Occipital lobe (tissue), 2 donors: ENCODE data around the gene RASA1. TPM values are rescaled to one million over a fixed set of nuclear protein-coding genes. Genes with fewer than 3 reads are reported as not detected.

Experiments used
- DNase-seq: peaks from one replicate; lab custom pipeline; 2025; lab: John Stamatoyannopoulos, UW
- total RNA-seq: library from RNA; depleted of rRNA; stranded (reverse); fragments of >200 nt; gene quantifications from one replicate; pipeline ENCODE4 v1.2.3, GENCODE V29; 2014

Gene RASA1
- total RNA-seq, 1 donor from 2014 or later, result 73.2 TPM

DNA sequence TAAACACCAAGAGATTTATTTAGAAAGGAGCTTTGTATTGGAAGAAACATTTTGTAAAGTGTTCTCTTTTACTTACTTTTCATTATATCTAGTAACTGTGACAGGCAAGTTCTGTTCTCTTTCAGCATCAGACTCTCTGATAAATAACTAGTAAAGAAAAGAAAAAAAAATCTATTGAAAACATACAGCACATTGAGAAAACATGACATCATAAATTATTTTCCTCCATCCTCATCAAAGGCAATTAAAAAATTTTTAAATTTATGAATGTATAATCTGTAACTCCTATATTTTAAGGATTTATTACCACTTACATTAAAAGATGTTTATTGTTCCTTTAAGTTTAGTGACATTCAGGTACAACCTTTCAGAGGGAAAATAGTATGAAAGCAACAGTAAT lies 133.9 kb downstream of the RASA1 start:
- no peak for DNase-seq

- no peak for DNase-seq
These were observed 135.7 kb downstream of the RASA1 start for GRCh38 chr5:87403409-87403808.

- DNase-seq, result no peak
These were observed 136.2 kb downstream of the RASA1 start for GRCh38 chr5:87403899-87404298.

GRCh38 chr5:87404359-87404758 lies 136.7 kb downstream of the RASA1 start:
- DNase-seq, result no peak

DNA sequence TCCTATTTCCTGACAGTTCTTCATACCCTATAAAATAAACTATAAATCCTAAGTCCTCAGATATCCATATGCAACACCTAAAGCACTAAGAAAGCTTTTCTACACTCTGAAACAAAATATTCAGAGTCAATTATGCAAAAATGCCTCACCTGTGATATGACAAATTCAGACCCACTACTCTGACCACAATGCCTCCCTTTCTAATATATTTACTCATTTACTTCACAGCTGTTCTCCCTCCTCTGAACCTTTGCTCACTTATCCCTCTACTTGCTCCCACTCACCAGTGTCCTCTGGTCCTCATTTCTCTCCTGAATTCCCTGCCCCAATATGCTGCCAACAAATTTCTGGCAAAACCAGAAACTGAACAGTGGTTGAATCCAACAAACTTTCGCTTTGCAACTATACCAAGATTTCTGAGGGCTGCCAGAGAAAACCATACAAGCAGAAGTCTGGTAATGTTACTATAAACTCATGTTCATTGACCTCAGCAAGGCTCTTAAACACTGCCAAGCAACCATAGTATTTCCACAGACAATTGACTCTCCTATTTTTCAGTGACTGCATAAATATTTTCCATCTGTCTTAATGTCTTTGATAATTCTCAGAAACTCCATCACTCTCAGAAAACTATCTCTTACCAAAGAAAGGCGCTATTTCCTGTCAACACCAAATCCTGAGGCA lies 137.9 kb downstream of the RASA1 start:
- DNase-seq, result no peak

DNA sequence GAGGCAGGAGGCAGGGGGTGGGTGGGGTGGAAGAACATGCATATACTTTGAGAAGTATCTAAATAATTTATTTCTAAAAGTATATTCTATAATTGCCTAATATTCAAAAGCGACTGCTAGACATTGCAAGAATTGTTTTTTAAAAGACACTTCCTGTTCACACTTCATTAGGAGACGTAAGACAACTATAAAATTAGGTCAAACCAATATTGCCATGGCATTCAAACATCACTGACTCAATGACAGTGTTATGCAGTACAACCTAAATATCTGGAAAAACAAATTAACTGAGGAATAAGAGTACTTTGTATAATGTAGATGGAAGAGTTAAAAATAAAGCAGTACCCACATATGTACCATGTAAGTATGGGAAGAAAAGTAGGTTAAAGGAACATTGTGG lies 140.5 kb downstream of the RASA1 start:
- DNase-seq, result no peak

DNA sequence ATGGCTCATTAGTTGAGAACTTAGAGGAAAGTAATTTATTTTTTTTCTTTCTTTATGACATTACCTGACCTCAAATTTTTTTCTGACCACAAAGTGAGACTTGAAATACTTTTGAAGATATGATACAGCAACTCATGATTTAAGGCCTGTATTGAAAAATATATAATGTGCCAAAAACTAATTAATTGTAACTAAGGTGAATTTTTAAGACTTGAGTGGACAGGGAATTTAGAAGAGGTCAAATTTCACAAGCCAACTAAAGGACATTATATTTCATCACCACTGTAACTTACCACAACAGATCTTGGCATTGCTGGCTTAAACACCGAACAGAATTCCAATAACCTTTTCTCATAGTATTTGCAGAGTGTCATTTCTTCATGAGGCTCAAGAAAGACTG lies 143.2 kb downstream of the RASA1 start:
- no peak for DNase-seq

- no peak for DNase-seq
These were observed 143.9 kb downstream of the RASA1 start for GRCh38 chr5:87411586-87411972.

GRCh38 chr5:87411973-87412629 lies 144.4 kb downstream of the RASA1 start:
- DNase-seq, result peak; percentile 9

DNA sequence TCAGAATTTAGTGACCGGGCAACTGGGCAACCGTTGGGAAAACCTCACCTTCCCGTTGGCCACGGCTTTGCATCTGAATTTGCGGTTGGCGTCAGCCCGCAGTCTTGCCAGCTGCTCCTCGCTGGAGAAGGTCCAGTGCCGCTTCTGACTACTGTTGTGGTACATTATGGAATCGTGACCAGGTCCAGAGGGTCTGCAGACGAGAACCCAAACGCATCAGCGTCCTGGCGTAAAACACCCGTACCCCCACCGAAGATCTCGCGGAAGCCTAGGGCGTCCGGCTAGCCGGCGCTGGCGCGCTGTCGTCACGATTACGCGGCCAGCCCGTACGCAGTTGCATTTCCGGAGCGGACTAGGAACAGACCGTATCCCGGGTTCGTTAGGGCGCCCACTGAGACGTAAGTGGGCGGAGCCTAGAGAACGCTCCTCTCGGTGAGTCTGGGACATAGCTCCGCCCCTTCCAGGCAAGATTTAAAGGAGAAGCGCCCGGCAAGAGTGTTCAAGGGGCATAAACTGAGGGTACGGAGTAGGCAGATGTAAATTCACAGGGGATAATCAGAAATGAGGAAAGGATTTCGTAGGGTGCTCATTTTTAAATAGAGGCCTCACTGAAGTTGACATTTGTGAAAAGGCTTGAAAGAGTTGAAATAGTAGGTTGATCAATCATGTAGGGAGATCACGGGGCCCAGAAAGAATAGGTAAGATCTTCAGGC lies 145.1 kb downstream of the RASA1 start, which contains the start of gene CCNH:
CCNH (minus strand) TSS at position 301 of the 713 bp plus-strand sequence; CDS start at position 165, 136 bp downstream.
- DNase-seq, result peak; percentile 97

GRCh38 chr5:87413343-87413645 lies 145.6 kb downstream of the RASA1 start:
- no peak for DNase-seq

DNA sequence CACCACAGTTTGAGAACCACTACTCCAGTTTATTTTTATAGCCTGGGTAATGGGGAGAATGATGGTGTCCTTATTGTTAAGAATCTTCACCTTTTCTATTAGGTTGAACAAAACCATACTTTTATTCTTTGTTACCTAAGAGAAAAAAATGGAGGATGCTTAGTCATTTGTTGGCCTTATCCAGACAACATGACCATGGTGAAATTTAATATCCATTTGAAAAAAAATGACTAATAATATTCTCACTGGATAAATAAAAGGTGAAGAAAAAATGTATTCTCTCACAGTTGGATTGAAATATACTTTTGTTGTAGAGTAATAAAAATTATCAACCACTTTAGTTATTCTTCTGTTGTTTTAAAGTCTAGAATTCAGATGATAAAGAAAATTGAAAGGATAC lies 150.8 kb downstream of the RASA1 start:
- DNase-seq, result no peak

DNA sequence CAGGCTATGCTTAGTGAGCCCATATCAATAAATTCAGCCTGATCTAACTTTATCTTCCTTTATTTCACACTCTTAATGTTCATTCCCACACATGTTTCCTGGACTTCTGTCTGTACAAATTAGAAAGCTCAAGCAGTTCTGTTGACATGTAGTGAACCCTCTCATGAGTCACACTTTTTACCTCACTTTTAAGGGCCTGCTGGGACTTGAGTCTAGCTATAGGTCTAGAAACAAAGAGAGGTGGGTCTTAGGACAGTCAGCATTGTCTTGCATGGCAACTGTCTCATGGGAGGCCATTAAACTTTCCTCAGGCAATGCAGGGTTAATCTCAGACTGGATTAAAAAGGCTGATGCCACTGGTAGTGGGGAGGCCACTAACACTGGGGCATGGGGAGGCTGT lies 153.6 kb downstream of the RASA1 start:
- no peak for DNase-seq

GRCh38 chr5:87423755-87424154 lies 156.1 kb downstream of the RASA1 start:
- no peak for DNase-seq

- no peak for DNase-seq
These were observed 163.3 kb downstream of the RASA1 start for GRCh38 chr5:87430863-87431457.

- no peak for DNase-seq
These were observed 164.8 kb downstream of the RASA1 start for GRCh38 chr5:87432460-87432859.

- no peak for DNase-seq
These were observed 166.3 kb downstream of the RASA1 start for GRCh38 chr5:87433945-87434344.

DNA sequence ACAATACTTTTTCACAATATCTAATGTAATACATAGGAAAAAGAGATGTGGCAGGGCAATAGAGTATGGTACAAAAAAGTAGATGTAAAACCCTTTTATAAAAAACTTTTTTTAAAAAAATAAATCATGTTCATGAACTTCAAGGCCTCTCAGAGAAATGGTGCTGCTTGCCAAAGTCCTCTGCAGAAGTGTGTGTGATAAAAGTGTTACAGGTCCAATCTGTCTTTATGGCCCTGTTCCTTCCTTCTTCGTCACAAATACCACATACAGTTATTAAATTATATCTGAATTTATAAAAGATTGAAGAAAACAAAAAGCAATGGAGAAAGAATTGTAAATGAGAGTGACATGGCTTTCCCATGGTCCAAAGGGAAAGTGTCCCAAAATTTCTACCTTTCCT lies 166.8 kb downstream of the RASA1 start:
- DNase-seq, result no peak

- DNase-seq, result no peak
These were observed 167.5 kb downstream of the RASA1 start for GRCh38 chr5:87435144-87435694.

DNA sequence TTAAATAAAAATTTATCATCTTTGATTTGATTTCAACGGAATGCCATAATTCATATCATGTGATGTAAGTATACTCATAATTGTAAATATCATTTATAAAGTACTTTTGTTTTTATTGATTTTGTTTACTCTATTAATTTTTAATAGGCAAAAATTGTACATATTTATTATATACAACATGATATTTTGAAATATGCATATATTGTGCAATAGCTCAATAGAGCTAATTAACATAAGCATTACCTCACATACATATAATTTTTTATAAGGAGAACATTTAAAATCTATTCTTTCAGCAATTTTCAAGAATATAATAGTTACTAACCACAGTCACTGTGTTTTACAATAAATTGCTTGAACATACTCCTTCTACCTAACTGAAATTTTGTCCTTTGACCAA lies 170.0 kb downstream of the RASA1 start:
- DNase-seq, result no peak

DNA sequence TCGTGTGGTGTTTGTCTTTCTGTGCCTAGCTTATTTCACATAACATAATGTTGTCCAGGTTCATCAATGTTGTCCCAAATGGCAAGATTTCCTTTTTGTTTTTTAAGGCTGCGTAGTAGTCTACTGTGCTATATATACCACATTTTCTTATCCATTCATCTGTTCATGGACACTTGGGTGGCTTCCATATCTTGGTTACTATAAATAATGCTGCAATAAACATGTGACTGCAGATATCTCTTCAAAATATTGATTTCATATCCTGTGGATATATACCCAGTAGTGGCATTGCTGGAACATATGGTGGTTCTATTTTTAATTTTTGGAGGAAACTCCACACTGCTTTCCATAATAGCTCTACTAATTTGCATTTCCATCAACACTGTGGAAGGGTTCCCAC lies 170.5 kb downstream of the RASA1 start:
- no peak for DNase-seq
